ENCODE results near the gene PAK2.
"Not testable (repeated sequence)": the region's sequence is repeated elsewhere in the genome, so short reads cannot be mapped to it uniquely, and the experiment has no call there.

PAK2 gene

DNA sequence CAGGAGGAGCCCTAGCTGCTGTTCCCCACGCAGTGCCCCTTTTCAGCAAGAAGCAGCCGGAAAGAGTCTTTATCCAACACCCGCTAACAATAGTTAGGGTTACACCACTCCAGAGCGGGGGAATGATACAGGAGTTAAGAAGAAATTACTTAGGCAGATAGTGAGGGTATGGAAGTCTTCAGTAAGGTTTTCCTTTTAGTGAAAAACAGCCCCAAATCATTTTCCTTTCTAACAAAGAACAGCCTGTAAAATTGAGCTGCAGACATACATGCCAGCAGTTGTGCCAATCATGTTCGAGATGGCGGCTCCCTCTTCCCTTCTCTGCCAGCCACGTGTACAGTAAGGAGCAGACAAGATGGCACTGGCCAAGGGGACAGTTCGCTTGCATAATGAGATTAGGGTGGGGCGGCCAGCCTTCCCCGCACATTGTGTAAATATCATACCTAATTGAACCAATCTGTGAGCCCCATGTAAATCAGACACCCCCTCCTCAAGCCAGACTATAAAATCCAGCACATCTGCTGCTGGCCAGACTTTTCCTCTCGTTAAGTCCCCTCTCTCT lies 109.6 kb downstream of the PAK2 start:
- Histone ChIP-seq H3K27me3 (replicated peaks; ENCODE audit: control insufficient read depth, insufficient read depth, low read length) (no peaks in the 10 kb centered on the region), H3K4me3 (replicated peaks; ENCODE audit: low read depth, low read length) (no peak overlapping the region), H3K36me3 (ENCODE audit: control insufficient read depth, insufficient read depth, low read length) (no peaks in the 10 kb centered on the region)
- DNase-seq (ENCODE audit: extremely low read depth, insufficient read length), result no peak
- TF ChIP-seq, protein P1, sequence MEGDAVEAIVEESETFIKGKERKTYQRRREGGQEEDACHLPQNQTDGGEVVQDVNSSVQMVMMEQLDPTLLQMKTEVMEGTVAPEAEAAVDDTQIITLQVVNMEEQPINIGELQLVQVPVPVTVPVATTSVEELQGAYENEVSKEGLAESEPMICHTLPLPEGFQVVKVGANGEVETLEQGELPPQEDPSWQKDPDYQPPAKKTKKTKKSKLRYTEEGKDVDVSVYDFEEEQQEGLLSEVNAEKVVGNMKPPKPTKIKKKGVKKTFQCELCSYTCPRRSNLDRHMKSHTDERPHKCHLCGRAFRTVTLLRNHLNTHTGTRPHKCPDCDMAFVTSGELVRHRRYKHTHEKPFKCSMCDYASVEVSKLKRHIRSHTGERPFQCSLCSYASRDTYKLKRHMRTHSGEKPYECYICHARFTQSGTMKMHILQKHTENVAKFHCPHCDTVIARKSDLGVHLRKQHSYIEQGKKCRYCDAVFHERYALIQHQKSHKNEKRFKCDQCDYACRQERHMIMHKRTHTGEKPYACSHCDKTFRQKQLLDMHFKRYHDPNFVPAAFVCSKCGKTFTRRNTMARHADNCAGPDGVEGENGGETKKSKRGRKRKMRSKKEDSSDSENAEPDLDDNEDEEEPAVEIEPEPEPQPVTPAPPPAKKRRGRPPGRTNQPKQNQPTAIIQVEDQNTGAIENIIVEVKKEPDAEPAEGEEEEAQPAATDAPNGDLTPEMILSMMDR (IDR thresholded peaks at IDR 0.05; ENCODE audit: insufficient read depth, low read length, poor library complexity, severe bottlenecking), result no peak

- H3K27me3 ChIP-seq (replicated peaks; ENCODE audit: control insufficient read depth, insufficient read depth, low read length); H3K4me3 ChIP-seq (replicated peaks; ENCODE audit: low read depth, low read length); DNase-seq (ENCODE audit: extremely low read depth, insufficient read length); H3K36me3 ChIP-seq (ENCODE audit: control insufficient read depth, insufficient read depth, low read length): not testable (repeated sequence)
These were observed 123.3 kb downstream of the PAK2 start for GRCh38 chr3:196863000-196863399.

DNA sequence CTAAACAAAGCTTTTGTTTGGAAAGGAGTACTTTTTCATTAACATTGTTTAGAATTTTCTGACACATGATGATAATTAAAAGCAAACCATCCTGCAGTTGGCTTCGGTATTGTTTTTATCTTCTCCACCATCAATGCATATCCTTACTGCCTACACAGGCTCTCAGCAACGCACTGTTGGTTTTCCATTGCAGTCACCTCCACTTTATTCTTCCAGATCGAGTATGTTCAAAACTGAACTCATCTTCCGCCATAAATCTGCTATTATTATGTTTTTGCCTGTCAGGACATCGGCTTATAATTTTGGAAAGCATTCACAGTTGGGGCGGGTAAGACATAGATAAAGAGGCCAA lies 127.5 kb downstream of the PAK2 start:
- DNase-seq (ENCODE audit: extremely low read depth, insufficient read length), result no peak
- H3K27me3 ChIP-seq (replicated peaks; ENCODE audit: control insufficient read depth, insufficient read depth, low read length), result no peaks in the 10 kb centered on the region
- TF ChIP-seq, protein P1 (IDR thresholded peaks at IDR 0.05; ENCODE audit: insufficient read depth, low read length, poor library complexity, severe bottlenecking), result no peak
- H3K4me3 ChIP-seq (replicated peaks; ENCODE audit: low read depth, low read length), result peak overlapping the region; percentile 90
- no peaks in the 10 kb centered on the region; the same call in 1 of the 2 replicates for H3K36me3 ChIP-seq (ENCODE audit: control insufficient read depth, insufficient read depth, low read length)

DNA sequence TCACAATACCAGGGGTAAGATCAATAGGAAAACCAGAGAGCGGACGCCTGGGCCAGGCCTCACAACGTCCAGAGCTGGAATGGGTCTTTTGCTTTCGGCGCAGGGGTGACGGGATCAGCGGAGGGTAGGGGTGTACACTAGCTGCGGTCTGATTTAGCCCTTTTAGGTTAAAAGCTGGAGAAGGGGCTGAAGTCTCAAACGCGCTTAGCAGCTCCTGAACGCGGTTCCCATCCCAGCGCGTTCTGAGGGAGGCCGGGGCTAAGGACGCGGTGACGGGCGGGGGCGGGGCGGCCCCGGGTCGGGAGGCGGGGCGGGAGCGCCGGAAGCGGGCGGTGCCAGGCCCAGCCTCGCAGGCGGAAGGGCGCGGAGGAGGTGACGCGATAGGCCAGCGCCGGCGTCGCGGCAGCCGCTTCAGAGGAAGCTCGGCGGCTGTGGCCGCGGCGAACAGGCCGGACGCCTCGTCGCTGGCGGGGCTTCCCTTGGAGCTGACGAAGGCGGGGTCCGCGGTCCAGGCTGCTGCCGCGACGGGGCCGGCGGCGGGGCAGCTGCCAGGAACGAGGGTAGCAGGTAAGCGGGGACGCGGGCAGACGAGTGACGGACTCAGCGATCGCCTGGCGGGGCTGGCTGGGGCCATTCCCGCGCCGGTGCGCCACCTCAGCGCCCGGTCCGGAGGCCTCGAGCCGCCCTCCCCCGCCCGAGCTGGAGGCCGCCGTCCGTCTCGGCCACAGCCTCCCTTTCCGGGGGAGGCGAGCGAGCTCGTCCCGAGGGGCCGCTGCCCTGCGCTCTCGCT lies 128.0 kb downstream of the PAK2 start, which contains the start of gene SENP5:
TSS of gene SENP5 (plus strand) at position 414 of the 790 bp plus-strand sequence. CDS start 17,262 bp downstream, outside the sequence.
- TF ChIP-seq, protein P1 (IDR thresholded peaks at IDR 0.05; ENCODE audit: insufficient read depth, low read length, poor library complexity, severe bottlenecking), result no peak
- Histone ChIP-seq H3K27me3 (replicated peaks; ENCODE audit: control insufficient read depth, insufficient read depth, low read length) (no peaks in the 10 kb centered on the region), H3K36me3 (ENCODE audit: control insufficient read depth, insufficient read depth, low read length) (no peaks in the 10 kb centered on the region; the same call in 1 of the 2 replicates), H3K4me3 (replicated peaks; ENCODE audit: low read depth, low read length) (peak within 1 kb of the TSS; percentile 90)
- DNase-seq (ENCODE audit: extremely low read depth, insufficient read length), result peak; percentile 92

GRCh38 chr3:196868297-196868661 lies 128.6 kb downstream of the PAK2 start:
- Histone ChIP-seq H3K4me3 (replicated peaks; ENCODE audit: low read depth, low read length) (peak overlapping the region; percentile 90), H3K27me3 (replicated peaks; ENCODE audit: control insufficient read depth, insufficient read depth, low read length) (no peaks in the 10 kb centered on the region), H3K36me3 (ENCODE audit: control insufficient read depth, insufficient read depth, low read length) (no peaks in the 10 kb centered on the region; the same call in 1 of the 2 replicates)
- TF ChIP-seq, protein P1 (IDR thresholded peaks at IDR 0.05; ENCODE audit: insufficient read depth, low read length, poor library complexity, severe bottlenecking), result no peak
- no peak for DNase-seq (ENCODE audit: extremely low read depth, insufficient read length)

DNA sequence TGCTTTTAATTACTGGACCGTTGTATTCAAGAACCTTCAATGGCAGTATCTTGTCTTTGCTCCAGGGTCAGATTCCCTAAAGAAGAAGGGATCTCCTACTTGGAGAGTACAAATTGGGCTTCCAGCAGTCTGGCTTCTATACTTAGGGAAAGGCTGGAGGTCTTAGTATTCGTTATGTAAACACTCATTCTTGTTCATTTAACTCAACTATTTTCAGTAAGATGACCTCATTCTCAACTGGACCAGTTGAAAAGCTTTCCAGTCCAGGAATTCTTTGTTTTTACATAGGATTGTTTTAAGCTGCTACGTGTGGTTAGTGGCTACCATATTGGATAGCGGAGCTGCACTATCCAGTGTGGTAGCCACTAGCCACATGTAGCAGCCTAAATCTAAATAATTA lies 132.7 kb downstream of the PAK2 start:
- DNase-seq (ENCODE audit: extremely low read depth, insufficient read length), result no peak
- TF ChIP-seq, protein P1 (IDR thresholded peaks at IDR 0.05; ENCODE audit: insufficient read depth, low read length, poor library complexity, severe bottlenecking), result no peak
- Histone ChIP-seq H3K27me3 (replicated peaks; ENCODE audit: control insufficient read depth, insufficient read depth, low read length) (no peaks in the 10 kb centered on the region), H3K4me3 (replicated peaks; ENCODE audit: low read depth, low read length) (no peak overlapping the region), H3K36me3 (ENCODE audit: control insufficient read depth, insufficient read depth, low read length) (no peaks in the 10 kb centered on the region; the same call in 1 of the 2 replicates)

- not testable (repeated sequence) for DNase-seq (ENCODE audit: extremely low read depth, insufficient read length); H3K36me3 ChIP-seq (ENCODE audit: control insufficient read depth, insufficient read depth, low read length)
These were observed 134.9 kb downstream of the PAK2 start for GRCh38 chr3:196874511-196875094.

More at GRCh38 chr3:196874511-196875094, 134.9 kb downstream of the PAK2 start:
- H3K27me3 ChIP-seq (replicated peaks; ENCODE audit: control insufficient read depth, insufficient read depth, low read length); H3K4me3 ChIP-seq (replicated peaks; ENCODE audit: low read depth, low read length): not testable (repeated sequence)

Measured in GM06990 (cell line).